GDM1 (cell line): ENCODE data around the gene NRXN2.

Experiments
- DNase-seq: peaks from one replicate; lab custom pipeline; 2025; lab: John Stamatoyannopoulos, UW

The NRXN2 gene

GRCh38 chr11:64588701-64589100 lies 134.3 kb downstream of the NRXN2 start:
- no peak for DNase-seq

GRCh38 chr11:64586366-64586765 lies 136.6 kb downstream of the NRXN2 start:
- DNase-seq: no peak

- DNase-seq: no peak
Observed at GRCh38 chr11:64585150-64585549, 137.8 kb downstream of the NRXN2 start.

GRCh38 chr11:64583296-64584262 lies 139.4 kb downstream of the NRXN2 start:
- DNase-seq: no peak

- no peak for DNase-seq
Observed at GRCh38 chr11:64582885-64583284, 140.1 kb downstream of the NRXN2 start.

- DNase-seq: no peak
Observed at GRCh38 chr11:64581057-64581523, 141.9 kb downstream of the NRXN2 start.

- DNase-seq: no peak
Observed at GRCh38 chr11:64580412-64580811, 142.6 kb downstream of the NRXN2 start.

- no peak for DNase-seq
Observed at GRCh38 chr11:64577202-64577601, 145.8 kb downstream of the NRXN2 start.

GRCh38 chr11:64572143-64572542 lies 150.9 kb downstream of the NRXN2 start:
- no peak for DNase-seq

- no peak for DNase-seq
Observed at GRCh38 chr11:64571410-64572091, 151.4 kb downstream of the NRXN2 start.

GRCh38 chr11:64571050-64571409 lies 152.0 kb downstream of the NRXN2 start:
- no peak for DNase-seq

GRCh38 chr11:64570341-64570740 lies 152.7 kb downstream of the NRXN2 start:
- no peak for DNase-seq

GRCh38 chr11:64569300-64569970 lies 153.6 kb downstream of the NRXN2 start:
- DNase-seq: no peak

GRCh38 chr11:64568584-64569140 lies 154.3 kb downstream of the NRXN2 start:
- no peak for DNase-seq

GRCh38 chr11:64568041-64568571 lies 154.9 kb downstream of the NRXN2 start:
- no peak for DNase-seq

GRCh38 chr11:64566915-64567891 lies 155.8 kb downstream of the NRXN2 start:
- DNase-seq: no peak

GRCh38 chr11:64566042-64566914 lies 156.7 kb downstream of the NRXN2 start:
- DNase-seq: no peak

- DNase-seq: no peak
Observed at GRCh38 chr11:64564947-64565889, 157.8 kb downstream of the NRXN2 start.

GRCh38 chr11:64564419-64564818 lies 158.6 kb downstream of the NRXN2 start:
- no peak for DNase-seq
